Pancreas (tissue), 10 donors: ENCODE measurements around the gene TKTL2. TPM values are rescaled to one million over a fixed set of nuclear protein-coding genes. Genes with fewer than 3 reads are reported as not detected.

Source experiments
- ATAC-seq, 4 donors: fragments of 200-7000 bp; cut with Tn5 transposase; one replicate each; pipeline versions ENCODE4 v1.8.0 to v1.9.1; 2020; ENCODE audit warnings: mild to moderate bottlenecking in 4 of 4, moderate library complexity in 4 of 4
- DNase-seq, 6 donors: peaks; one replicate each; pipeline ENCODE4 v3.0.0-alpha.2; 2020
- FAIRE-seq: peaks from 2 replicates; lab custom pipeline; 2012; peaks lifted over from hg19 to GRCh38; lab: Jason Lieb, UNC
- H3K27ac ChIP-seq, 4 donors: fragments of 200-600 bp; sonication (generic); 1 replicate in 3 of 4; 2 replicates in 1 of 4; pipeline versions ENCODE4 v1.5.0 to v1.8.0; 2020
- H3K27me3 ChIP-seq, 4 donors: fragments of 200-600 bp; one replicate each; pipeline ENCODE4 v1.8.0; 2021
- H3K36me3 ChIP-seq, 3 donors: fragments of 200-600 bp; sonication (generic) in 1 of 3; one replicate each; pipeline versions ENCODE4 v1.5.0 to v1.8.0; 2020 to 2021
- H3K4me1 ChIP-seq, 3 donors: fragments of 200-600 bp; one replicate each; pipeline ENCODE4 v1.8.0; 2021
- H3K4me3 ChIP-seq, 4 donors: fragments of 200-600 bp; sonication (generic) in 2 of 4; one replicate each; pipeline versions ENCODE4 v1.5.0 to v1.8.0; 2020 to 2021
- H3K9me3 ChIP-seq, 4 donors: fragments of 200-600 bp; one replicate each; pipeline ENCODE4 v1.8.0; 2021
- CTCF ChIP-seq, 4 donors: fragments of 200-600 bp; sonication (generic) in 3 of 4; IDR thresholded peaks; one replicate each; pipeline versions ENCODE4 v1.5.0 to v1.8.0; 2021; ENCODE audit warnings: antibody characterized with exemption in 4 of 4
- WGBS, 2 donors: extraction: QIAGEN DNeasy Blood & Tissue Kit; methylation state at CpG; one replicate each; pipeline ENCODE4 v1.1.7; 2013; 5-methylcytosine and 5-hydroxymethylcytosine counted together
- intact Hi-C, 3 donors: fragments of 100-400 bp; cut with DNase I; formaldehyde crosslinking; loops; one replicate each; pipeline versions ENCODE4 v1.11.1 to v1.14.2; 2022
- polyA plus RNA-seq, 2 donors: library from polyadenylated mRNA; stranded (reverse); fragments of 200-250 nt; gene quantifications; one replicate each; pipeline ENCODE4 v1.2.3, GENCODE V29; 2013
- total RNA-seq, 6 donors: library from RNA; stranded (reverse); fragmentation: NEBNext Ultra II Directional in 4 of 6; extraction: Animal tissue kit (Norgen Biotek cat#: 25700) in 4 of 6; gene quantifications; one replicate each; pipeline versions ENCODE4 v1.2.1 to v1.2.4, GENCODE V29; 2021 to 2023
- donor health status: healthy with polysubstance abuse.
- donor health status: DM: no; HTN: no; CAD: no; lungs with moderate emphysema.
- donor health status: DM: no; HTN: no; CAD: no.
- donor health status: control.
- donor health status: control.
- donor health status: Bipolar disorder and iron deficiency.
- donor health status: DM: yes; HTN: yes; CAD: no.
- donor health status: DM: no; HTN: no; CAD: no.
- donor health status: DM: no; HTN: no; CAD: no.
- donor health status: DM: yes; HTN: yes; CAD: no.

TKTL2 gene
- total and polyA plus RNA-seq, 8 donors: 0.09 TPM; not detected in 7

GRCh38 chr4:163494360-163495241 is 21.0 kb upstream of the TKTL2 start, which contains the start of gene TMA16:
TSS of gene TMA16 (plus strand) at chr4:163494690. CDS start at chr4:163494802, 112 bp downstream.
- intact Hi-C loops: loop anchor here in 1 of 3 donors (10.0 kb wide), 1 partner anchor 50 kb away; no protein-coding TSS in a partner anchor
- WGBS, 2 donors: 0% methylated on average over 62 to 64 of the region's 64 CpGs
- FAIRE-seq: no peak

GRCh38 chr4:163493643-163494359 is 20.2 kb upstream of the TKTL2 start:
- Histone ChIP-seq H3K36me3 (no peaks in the 10 kb centered on the region), H3K4me1 (peaks cover 0 to 15% (median 13%) of the 10 kb centered on the region in 3 donors), H3K27ac (peak overlapping the region; percentile 73 to 95 (median 80)), H3K27me3 (no peaks in the 10 kb centered on the region), H3K9me3 (no peaks in the 10 kb centered on the region), H3K4me3 (peak overlapping the region; percentile 61 to 83 (median 74))
- 46% methylated on average over 28 of the region's 28 CpGs for WGBS, 2 donors
- intact Hi-C loops: loop anchor here in 1 of 3 donors (10.0 kb wide), 1 partner anchor 51 kb away; no protein-coding TSS in a partner anchor
- no peak for FAIRE-seq
- TF ChIP-seq CTCF (IDR thresholded peaks at IDR 0.05): no peak
- DNase-seq: peak in 1 of 6 donors; percentile 20
- ATAC-seq: peak in 3 of 4 donors; percentile 17 to 32 (median 27)

More at GRCh38 chr4:163494360-163495241, 21.0 kb upstream of the TKTL2 start, which contains the start of gene TMA16:
- DNase-seq (peak; percentile 81 to 92 (median 86)), ATAC-seq (peak; percentile 94 to 98 (median 96))
- no peak for TF ChIP-seq CTCF (IDR thresholded peaks at IDR 0.05)
- Histone ChIP-seq H3K27ac (peak within 1 kb of the TSS; percentile 73 to 95 (median 80)), H3K36me3 (no peaks in the 10 kb centered on the region), H3K4me1 (peaks cover 0 to 15% (median 13%) of the 10 kb centered on the region in 3 donors), H3K27me3 (no peaks in the 10 kb centered on the region), H3K4me3 (peak within 1 kb of the TSS; percentile 61 to 83 (median 74)), H3K9me3 (no peaks in the 10 kb centered on the region)

GRCh38 chr4:163492951-163493504 is 19.5 kb upstream of the TKTL2 start:
- TF ChIP-seq CTCF (IDR thresholded peaks at IDR 0.05): no peak
- no peak overlapping the region for H3K27ac ChIP-seq
- peaks cover 0 to 15% (median 13%) of the 10 kb centered on the region in 3 donors for H3K4me1 ChIP-seq
- FAIRE-seq (no peak), DNase-seq (no peak), ATAC-seq (no peak)
- H3K27me3 ChIP-seq: no peaks in the 10 kb centered on the region
- no peaks in the 10 kb centered on the region for H3K36me3 ChIP-seq
- intact Hi-C loops: loop anchor here in 1 of 3 donors (10.0 kb wide), 1 partner anchor 52 kb away; no protein-coding TSS in a partner anchor
- no peaks in the 10 kb centered on the region for H3K9me3 ChIP-seq
- H3K4me3 ChIP-seq: no peak overlapping the region
- 80% methylated on average over 6 of the region's 6 CpGs for WGBS, 2 donors

GRCh38 chr4:163489929-163490328 is 16.4 kb upstream of the TKTL2 start:
- H3K27me3 ChIP-seq: no peaks in the 10 kb centered on the region
- no peaks in the 10 kb centered on the region for H3K36me3 ChIP-seq
- H3K4me1 ChIP-seq: no peaks in the 10 kb centered on the region
- no peak overlapping the region for H3K27ac ChIP-seq
- intact Hi-C loops: loop anchor here in 1 of 3 donors (10.0 kb wide), 1 partner anchor 55 kb away; no protein-coding TSS in a partner anchor
- WGBS, 2 donors: 33 to 47% methylated on average over 1 of the region's 1 CpG
- no peak for DNase-seq
- ATAC-seq: no peak
- no peak for FAIRE-seq
- no peaks in the 10 kb centered on the region for H3K9me3 ChIP-seq
- no peak overlapping the region for H3K4me3 ChIP-seq
- TF ChIP-seq CTCF (IDR thresholded peaks at IDR 0.05): no peak
